Testis (tissue), 3 donors: ENCODE data around the gene NOS1AP. TPM values are rescaled to one million over a fixed set of nuclear protein-coding genes. Genes with fewer than 3 reads are reported as not detected.
A peak's percentile ranks its signal among the peaks of the same experiment; 100 is the strongest.

ENCODE experiments used
- DNase-seq: peaks from one replicate; pipeline ENCODE4 v3.0.0-alpha.2; 2019
- H3K27ac ChIP-seq, 2 donors: fragments of 200-600 bp; sonication (generic); one replicate each; pipeline ENCODE4 v1.5.1; 2019
- H3K27me3 ChIP-seq: fragments of 200-600 bp; sonication (generic); one replicate; pipeline ENCODE4 v1.5.1; 2019
- H3K36me3 ChIP-seq: fragments of 200-600 bp; sonication (generic); one replicate; pipeline ENCODE4 v1.5.1; 2017; ENCODE audit warnings: low read depth; ENCODE audit errors: missing control alignments
- H3K4me1 ChIP-seq: fragments of 200-600 bp; sonication (generic); one replicate; pipeline ENCODE4 v1.5.1; 2019
- H3K4me3 ChIP-seq, 2 donors: fragments of 200-600 bp; sonication (generic); one replicate each; pipeline ENCODE4 v1.5.1; 2017 to 2019
- H3K9me3 ChIP-seq: fragments of 200-600 bp; sonication (generic); one replicate; pipeline ENCODE4 v1.5.1; 2017
- CTCF ChIP-seq, 3 experiments: fragments of 450-650 bp in 2 of 3; fragments of 200-600 bp in 1 of 3; sonication (generic) in 1 of 3; IDR thresholded peaks; one replicate each; pipeline ENCODE4 v1.5.1; 2016 to 2019; ENCODE audit warnings: antibody characterized with exemption in 3 of 3, mild to moderate bottlenecking in 2 of 3, moderate library complexity in 1 of 3
- POLR2A ChIP-seq: fragments of 450-650 bp; IDR thresholded peaks from one replicate; pipeline ENCODE4 v1.6.1; 2017; ENCODE audit warnings: antibody characterized with exemption, mild to moderate bottlenecking, moderate library complexity
- WGBS, 2 donors: methylation state at CpG; one replicate each; pipeline ENCODE4 v1.1.5; 2018; 5-methylcytosine and 5-hydroxymethylcytosine counted together
- intact Hi-C: fragments of 100-400 bp; cut with DNase I; formaldehyde crosslinking; loops from one replicate; pipeline ENCODE4 v1.15.1; 2023; ENCODE audit warnings: low total_unique reads
- polyA plus RNA-seq: library from polyadenylated mRNA; stranded (reverse); fragments of 350-450 nt; fragmentation: Illumina TruSeq; extraction: RNeasy Lipid Tissue Mini Kit (QIAGEN cat#74804); gene quantifications from one replicate; pipeline ENCODE4 v1.2.3, GENCODE V29; 2014; ENCODE audit warnings: low read depth, low replicate concordance; ENCODE audit not compliant: insufficient read depth
- total RNA-seq, 2 donors: library from RNA; depleted of rRNA; stranded (reverse); fragments of >200 nt; gene quantifications; one replicate each; pipeline ENCODE4 v1.2.3, GENCODE V29; 2016

Gene NOS1AP
- total and polyA plus RNA-seq, 3 donors from 2014 or later = 2.1 to 5.1 (median 4.1) TPM

- 77 to 80% methylated on average over 2 of the region's 2 CpGs for WGBS, 2 donors
- intact Hi-C loops = no loop called here
- no peak for DNase-seq
These were observed 182.7 kb downstream of the NOS1AP start for GRCh38 chr1:162252214-162252613.

GRCh38 chr1:162253790-162254189, 184.3 kb downstream of the NOS1AP start:
- 81 to 89% methylated on average over 3 of the region's 3 CpGs for WGBS, 2 donors
- Histone ChIP-seq H3K27me3 (no peaks in the 10 kb centered on the region), H3K9me3 (no peaks in the 10 kb centered on the region), H3K4me1 (no peaks in the 10 kb centered on the region), H3K36me3 (no peaks in the 10 kb centered on the region), H3K27ac (no peak overlapping the region), H3K4me3 (no peak overlapping the region)
- DNase-seq = no peak
- intact Hi-C loops = no loop called here
- no peak for TF ChIP-seq CTCF (IDR thresholded peaks at IDR 0.05)
- no peak for TF ChIP-seq POLR2A

More at GRCh38 chr1:162252214-162252613, 182.7 kb downstream of the NOS1AP start:
- H3K36me3 ChIP-seq = no peaks in the 10 kb centered on the region
- H3K27ac ChIP-seq = no peak overlapping the region
- H3K4me3 ChIP-seq = no peak overlapping the region
- no peak for TF ChIP-seq POLR2A
- TF ChIP-seq CTCF (IDR thresholded peaks at IDR 0.05) = no peak
- H3K9me3 ChIP-seq = no peaks in the 10 kb centered on the region
- no peaks in the 10 kb centered on the region for H3K27me3 ChIP-seq
- no peaks in the 10 kb centered on the region for H3K4me1 ChIP-seq

GRCh38 chr1:162256287-162256686, 186.8 kb downstream of the NOS1AP start:
- TF ChIP-seq POLR2A (no peak), CTCF (IDR thresholded peaks at IDR 0.05) (no peak)
- no peaks in the 10 kb centered on the region for H3K9me3 ChIP-seq
- 61 to 69% methylated on average over 4 of the region's 4 CpGs for WGBS, 2 donors
- H3K36me3 ChIP-seq = no peaks in the 10 kb centered on the region
- no peaks in the 10 kb centered on the region for H3K27me3 ChIP-seq
- no peak overlapping the region for H3K27ac ChIP-seq
- H3K4me3 ChIP-seq = no peak overlapping the region
- H3K4me1 ChIP-seq = no peaks in the 10 kb centered on the region
- DNase-seq = peak; percentile 33
- intact Hi-C loops = no loop called here

- Histone ChIP-seq H3K27ac (no peak overlapping the region), H3K27me3 (no peaks in the 10 kb centered on the region), H3K9me3 (no peaks in the 10 kb centered on the region), H3K4me3 (no peak overlapping the region), H3K4me1 (no peaks in the 10 kb centered on the region), H3K36me3 (no peaks in the 10 kb centered on the region)
- TF ChIP-seq CTCF (IDR thresholded peaks at IDR 0.05) = no peak
- no peak for TF ChIP-seq POLR2A
- intact Hi-C loops = no loop called here
- WGBS, 2 donors = 79 to 81% methylated on average over 2 of the region's 2 CpGs
- no peak for DNase-seq
These were observed 188.9 kb downstream of the NOS1AP start for GRCh38 chr1:162258394-162258793.

GRCh38 chr1:162259894-162260455, 190.5 kb downstream of the NOS1AP start:
- WGBS, 2 donors = 79 to 90% methylated on average over 1 of the region's 1 CpG
- no peak for DNase-seq
- Histone ChIP-seq H3K27me3 (no peaks in the 10 kb centered on the region), H3K9me3 (no peaks in the 10 kb centered on the region), H3K4me3 (no peak overlapping the region), H3K27ac (no peak overlapping the region), H3K4me1 (no peaks in the 10 kb centered on the region), H3K36me3 (no peaks in the 10 kb centered on the region)
- TF ChIP-seq POLR2A (no peak), CTCF (IDR thresholded peaks at IDR 0.05) (no peak)
- intact Hi-C loops = no loop called here
